Posterior vena cava (tissue), 2 donors: ENCODE results near the gene CASP14. TPM values are rescaled to one million over a fixed set of nuclear protein-coding genes. Genes with fewer than 3 reads are reported as not detected.
"Not testable (repeated sequence)": the region's sequence is repeated elsewhere in the genome, so short reads cannot be mapped to it uniquely, and the experiment has no call there.

ENCODE experiments used
- DNase-seq: peaks from one replicate; pipeline ENCODE4 v3.0.0-alpha.2; 2020; ENCODE audit warnings: low spot score
- intact Hi-C, 2 donors: fragments of 100-400 bp; cut with DNase I; formaldehyde crosslinking; loops; one replicate each; pipeline versions ENCODE4 v1.14.1 to v1.14.2; 2022 to 2023
- long read RNA-seq, 2 donors: library from polyadenylated mRNA; unstranded; transcript quantifications; one replicate each; pipeline ENCODE4 v2.0.0, GENCODE V29; 2020 to 2021
- total RNA-seq, 2 donors: library from RNA; stranded (reverse); fragmentation: NEBNext Ultra II Directional; extraction: Animal tissue kit (Norgen Biotek cat#: 25700); gene quantifications; one replicate each; pipeline ENCODE4 v1.2.1, GENCODE V29; 2021
- donor health status: DM: yes; HTN: yes; CAD: no.
- donor health status: DM: yes; HTN: yes; CAD: no.

Gene CASP14
- not detected for total RNA-seq
- long read RNA-seq, donor 1, result 0 reads
- long read RNA-seq, donor 2, result 0 reads

GRCh38 chr19:15048885-15049541, at the start of gene CASP14:
Gene CASP14 (plus strand): TSS chr19:15049480. CDS start chr19:15052252, 2,772 bp downstream.
- no peak for DNase-seq
- intact Hi-C loops, result no loop called here

- intact Hi-C loops, result no loop called here
- no peak for DNase-seq
Measured at GRCh38 chr19:15008308-15008707, 41.0 kb upstream of the CASP14 start.

- DNase-seq, result no peak
- intact Hi-C loops, result no loop called here
Measured at GRCh38 chr19:15010501-15011300, 38.6 kb upstream of the CASP14 start.

- no peak for DNase-seq
- intact Hi-C loops, result no loop called here
Measured at GRCh38 chr19:15014579-15014978, 34.7 kb upstream of the CASP14 start.

DNA sequence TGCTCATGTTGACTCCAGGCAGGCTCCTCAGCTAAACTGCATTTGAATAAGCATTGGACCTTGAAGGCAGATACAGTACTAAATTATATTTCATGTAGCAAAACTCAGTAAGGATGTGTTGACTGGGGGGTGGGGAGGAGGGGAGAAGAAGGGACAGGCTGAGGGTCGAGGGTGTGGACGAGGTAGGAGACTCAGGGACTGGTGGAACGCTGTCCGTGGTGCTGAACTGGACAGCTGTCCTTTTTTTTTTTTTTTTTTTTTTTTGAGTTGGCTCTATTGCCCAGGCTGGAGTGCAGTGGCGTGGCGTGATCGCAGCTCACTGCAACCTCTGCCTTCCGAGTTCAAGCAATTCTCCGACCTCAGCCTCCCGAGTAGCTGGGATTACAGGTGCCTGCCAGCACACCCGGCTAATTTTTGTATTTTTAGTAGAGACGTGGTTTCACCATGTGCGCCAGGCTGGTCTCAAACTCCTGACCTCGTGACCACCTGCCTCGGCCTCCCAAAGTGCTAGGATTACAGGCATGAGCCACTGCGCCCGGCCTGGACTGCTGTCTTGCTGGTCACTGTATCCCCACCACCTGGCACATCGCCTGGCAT, 33.2 kb upstream of the CASP14 start:
- DNase-seq, result no peak
- intact Hi-C loops, result no loop called here

- DNase-seq, intact Hi-C loops: not testable (repeated sequence)
Measured at GRCh38 chr19:15018836-15019235, 30.4 kb upstream of the CASP14 start.

GRCh38 chr19:15021286-15022007, 27.8 kb upstream of the CASP14 start:
- intact Hi-C loops, result no loop called here
- no peak for DNase-seq

- intact Hi-C loops, result no loop called here
Measured at GRCh38 chr19:15022752-15023151, 26.5 kb upstream of the CASP14 start.

DNA sequence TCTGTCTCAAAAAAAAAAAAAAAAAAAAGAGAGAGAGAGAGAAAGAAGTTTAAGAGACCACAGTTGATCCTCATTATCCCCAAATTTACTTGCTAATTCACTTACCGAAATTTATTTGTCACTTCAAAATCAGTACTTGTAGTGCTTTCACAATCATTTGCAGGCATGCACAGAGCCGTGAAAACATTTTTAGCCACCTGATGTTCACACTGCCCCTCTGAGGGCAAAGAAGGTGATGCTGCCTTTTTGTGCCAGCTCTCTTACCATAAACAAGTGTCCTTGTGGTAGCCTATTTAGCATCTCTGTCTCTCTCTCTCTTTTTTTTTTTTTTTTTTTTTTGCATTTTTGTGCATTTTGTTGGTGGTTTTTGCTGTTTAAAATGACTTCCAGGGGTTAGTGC, 24.1 kb upstream of the CASP14 start:
- DNase-seq, result no peak
- intact Hi-C loops, result no loop called here

More at GRCh38 chr19:15022752-15023151, 26.5 kb upstream of the CASP14 start:
- DNase-seq, result no peak

- intact Hi-C loops, result no loop called here
- DNase-seq, result no peak
Measured at GRCh38 chr19:15028490-15028889, 20.8 kb upstream of the CASP14 start.

- intact Hi-C loops, result no loop called here
- DNase-seq, result no peak
Measured at GRCh38 chr19:15031675-15032074, 17.6 kb upstream of the CASP14 start.

DNA sequence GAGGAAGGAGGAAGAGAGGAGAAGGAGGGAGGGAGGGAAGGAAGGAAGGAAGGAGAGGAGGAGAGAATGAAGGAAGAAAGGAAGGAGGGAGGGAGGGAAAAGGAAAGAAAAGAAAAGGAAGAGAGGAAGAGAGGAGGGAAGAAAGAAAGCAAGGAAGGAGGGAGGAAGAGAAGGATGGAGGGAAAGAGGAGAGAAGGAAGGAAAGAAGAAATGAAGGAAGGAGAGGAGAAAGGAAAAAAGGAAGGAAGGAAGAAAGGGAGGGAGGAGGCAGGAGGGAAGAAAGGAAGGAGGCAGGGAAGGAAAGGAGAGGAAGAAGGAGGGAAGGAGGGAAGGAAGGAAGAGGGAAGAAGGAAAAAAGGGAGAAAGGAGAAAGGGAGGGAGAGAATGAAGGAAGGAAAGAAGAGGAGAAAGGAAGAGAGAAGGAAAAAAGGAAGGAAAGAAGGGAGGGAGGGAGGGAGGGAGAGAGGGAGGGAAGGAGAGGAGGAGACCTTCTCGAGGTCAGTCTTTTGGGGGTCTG, 13.4 kb upstream of the CASP14 start:
- intact Hi-C loops, result no loop called here
- no peak for DNase-seq

DNA sequence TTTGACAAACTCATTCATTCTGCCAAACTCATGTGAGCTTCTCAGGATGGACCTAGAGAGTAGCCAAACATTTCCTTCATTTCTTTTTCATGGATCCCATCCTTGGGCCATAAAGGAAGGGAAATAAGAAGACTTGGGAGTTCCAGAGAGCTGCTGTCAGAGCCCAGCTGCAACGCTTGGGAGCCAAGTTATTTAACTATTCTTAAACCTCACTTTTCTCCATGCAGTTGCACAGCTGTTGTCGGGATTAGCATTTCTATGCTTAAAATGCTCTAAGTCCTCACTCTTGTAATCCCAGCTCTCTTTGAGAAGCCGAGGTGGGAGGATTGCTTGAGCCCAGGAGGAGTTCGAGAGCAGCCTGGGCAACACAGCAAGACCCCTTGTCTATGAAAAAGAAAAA, 11.7 kb upstream of the CASP14 start:
- intact Hi-C loops, result no loop called here
- DNase-seq, result no peak

DNA sequence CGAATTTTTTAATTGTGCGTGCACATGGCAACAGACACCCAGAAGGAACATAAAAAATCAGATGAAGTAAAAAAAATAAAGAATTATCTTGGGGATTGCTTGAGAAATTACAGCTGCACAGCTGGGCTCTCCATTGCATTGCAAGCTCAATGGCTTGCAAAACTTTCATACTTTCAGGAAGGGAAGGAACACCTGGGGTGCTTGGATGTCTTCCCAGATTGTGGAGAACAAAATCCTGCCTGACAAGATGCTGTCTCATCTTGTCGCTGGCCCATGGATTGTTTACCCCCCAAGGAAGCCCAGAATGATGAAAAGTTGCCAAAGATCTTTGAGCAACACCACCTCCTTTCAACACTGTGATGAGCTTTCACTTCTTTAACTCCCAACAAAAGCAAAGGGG, 11.0 kb upstream of the CASP14 start:
- intact Hi-C loops, result no loop called here
- no peak for DNase-seq

GRCh38 chr19:15042003-15042402, 7.3 kb upstream of the CASP14 start:
- intact Hi-C loops, result no loop called here

GRCh38 chr19:15042826-15043225, 6.5 kb upstream of the CASP14 start:
- intact Hi-C loops, result no loop called here
- no peak for DNase-seq

More at GRCh38 chr19:15042003-15042402, 7.3 kb upstream of the CASP14 start:
- DNase-seq, result no peak

DNA sequence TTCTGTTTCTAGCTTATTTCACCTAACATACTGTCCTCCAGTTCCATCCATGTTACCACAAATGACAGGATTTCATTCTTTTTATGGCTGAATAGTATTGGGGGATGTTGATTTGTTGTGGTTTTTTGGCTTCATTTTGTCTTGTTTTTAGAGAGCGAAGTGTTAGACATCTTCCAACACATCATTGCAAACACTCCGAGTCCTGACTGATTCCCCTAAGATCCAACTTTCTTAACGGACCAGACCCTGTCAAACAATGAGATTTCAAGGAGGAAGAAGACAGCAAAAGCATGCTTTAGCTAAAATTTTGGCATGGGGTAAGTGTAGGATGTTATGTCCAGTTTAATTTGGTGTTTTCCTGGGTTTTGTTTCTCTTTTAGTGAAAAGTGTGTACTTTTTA, 3.8 kb upstream of the CASP14 start:
- intact Hi-C loops, result no loop called here
- DNase-seq, result no peak

DNA sequence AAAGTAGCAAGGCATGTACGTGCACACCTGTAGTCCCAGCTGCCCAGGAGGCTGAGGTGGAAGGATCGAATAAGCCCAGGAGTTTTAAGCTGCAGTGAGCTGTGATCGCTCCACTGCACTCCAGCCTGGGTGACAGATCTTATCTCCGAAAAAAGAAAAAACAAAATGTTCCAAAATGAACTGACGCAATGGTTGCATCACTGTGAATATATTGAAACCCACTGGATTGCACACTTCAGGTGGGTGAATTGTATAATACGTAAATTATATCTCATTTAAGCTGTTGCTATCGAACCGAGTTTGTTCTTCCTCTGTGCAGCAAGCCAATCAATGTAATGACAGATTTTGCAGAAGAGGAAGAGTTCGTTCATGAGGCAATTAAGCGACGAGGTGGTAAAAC, 1.6 kb upstream of the CASP14 start:
- intact Hi-C loops, result no loop called here
- DNase-seq, result no peak

- no peak for DNase-seq
- intact Hi-C loops, result no loop called here
Measured at GRCh38 chr19:15048128-15048527, 1.2 kb upstream of the CASP14 start.

- no peak for DNase-seq
- intact Hi-C loops, result no loop called here
Measured at GRCh38 chr19:15050639-15051038, 1.4 kb downstream of the CASP14 start.
